GM23248 (cell line): ENCODE measurements around the gene MAP3K5.

Experiments used
- EZH2 ChIP-seq: fragments of 200-600 bp; sonication (generic); IDR thresholded peaks from 2 replicates; pipeline ENCODE4 v1.6.1; 2018; ENCODE audit warnings: antibody characterized with exemption, mild to moderate bottlenecking; ENCODE audit not compliant: insufficient read depth, poor library complexity, severe bottlenecking
- EZH2phosphoT487 ChIP-seq: fragments of 200-600 bp; sonication (generic); IDR thresholded peaks from 2 replicates; pipeline ENCODE4 v1.6.1; 2018; ENCODE audit warnings: antibody characterized with exemption, moderate library complexity, mild to moderate bottlenecking, low read depth; ENCODE audit not compliant: insufficient read depth

DNA sequence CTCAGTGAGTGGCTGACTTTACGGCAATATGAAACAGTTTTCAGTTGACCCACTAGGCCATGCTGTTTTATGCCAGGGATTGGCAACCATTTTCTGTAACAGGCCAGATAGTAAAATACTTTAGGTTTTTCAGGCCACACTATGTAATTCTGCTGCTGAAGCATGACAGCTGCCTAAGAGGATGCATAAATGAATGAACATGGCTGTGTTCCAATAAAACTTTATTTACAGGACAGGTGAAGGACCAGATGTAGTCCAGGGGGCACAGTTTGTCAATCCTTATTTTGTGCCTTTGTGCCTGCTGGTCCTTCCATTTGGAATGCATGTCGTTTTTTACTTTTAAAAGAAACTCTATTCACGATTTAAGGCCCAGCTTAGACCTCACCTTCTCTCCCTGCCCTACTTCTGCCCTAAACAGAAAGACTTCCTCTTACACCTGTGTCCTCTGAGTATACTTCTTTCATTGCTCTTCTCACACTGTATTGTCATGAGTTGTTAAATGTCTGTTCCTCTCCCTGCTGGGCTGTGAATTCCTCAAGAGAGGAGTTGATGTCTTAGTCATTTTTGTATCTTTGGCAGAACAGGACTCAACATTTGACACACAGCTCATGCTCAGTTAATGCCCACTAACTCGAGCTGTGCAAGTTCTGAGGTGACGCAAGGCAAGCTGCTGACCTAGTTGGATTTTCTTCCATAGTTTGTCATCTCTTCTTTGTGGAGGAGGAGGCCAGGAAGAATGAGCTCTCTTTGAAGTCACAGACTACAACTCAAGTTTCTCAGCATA is 152.0 kb downstream of the MAP3K5 start:
- TF ChIP-seq EZH2phosphoT487, result no peak
- no peak for TF ChIP-seq EZH2
